Activated CD8-positive, alpha-beta memory T cell treated with anti-CD3 and anti-CD28 coated beads, Interleukin-2, amount 50 U/mL, for 24 hours (primary cell): Measurements from ENCODE around the gene TDRKH.
"Not testable (repeated sequence)": the region's sequence is repeated elsewhere in the genome, so short reads cannot be mapped to it uniquely, and the experiment has no call there.

Source experiments
- DNase-seq: peaks from one replicate; pipeline ENCODE4 v3.0.0-alpha.2; 2020; ENCODE audit errors: extremely low read depth

Gene TDRKH

GRCh38 chr1:151762941-151763921 lies 27.1 kb downstream of the TDRKH start, which contains the start of gene MRPL9:
Gene MRPL9, minus strand, starts transcription at chr1:151763496. Its CDS starts 17 bp downstream, at chr1:151763479.
- DNase-seq, result peak; percentile 66

- no peak for DNase-seq
Measured at GRCh38 chr1:151760597-151761385, 29.5 kb downstream of the TDRKH start.

DNA sequence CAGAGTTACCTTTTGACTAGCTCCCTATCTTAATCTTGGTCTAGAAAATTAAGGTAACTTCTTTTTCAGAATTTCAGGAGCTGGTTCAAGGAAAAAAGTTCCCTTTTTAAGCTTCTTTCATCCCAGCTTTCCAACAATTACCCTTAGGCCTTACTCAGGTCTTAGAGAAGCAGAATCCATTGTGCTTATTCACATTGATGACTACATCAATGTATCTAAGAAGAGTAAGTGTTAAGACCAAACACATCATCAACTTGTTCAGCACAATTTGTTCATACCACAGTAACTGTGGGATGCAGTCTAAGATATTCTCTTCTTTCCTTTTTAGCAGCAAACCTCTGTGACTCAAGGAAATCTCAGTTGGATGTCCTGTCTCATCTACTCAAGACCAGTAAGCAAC lies 31.1 kb downstream of the TDRKH start:
- no peak for DNase-seq

GRCh38 chr1:151756291-151756690 lies 34.0 kb downstream of the TDRKH start:
- DNase-seq, result no peak

GRCh38 chr1:151741516-151741915 lies 48.8 kb downstream of the TDRKH start:
- DNase-seq, result no peak

- DNase-seq, result no peak
Measured at GRCh38 chr1:151739590-151740355, 50.5 kb downstream of the TDRKH start.

DNA sequence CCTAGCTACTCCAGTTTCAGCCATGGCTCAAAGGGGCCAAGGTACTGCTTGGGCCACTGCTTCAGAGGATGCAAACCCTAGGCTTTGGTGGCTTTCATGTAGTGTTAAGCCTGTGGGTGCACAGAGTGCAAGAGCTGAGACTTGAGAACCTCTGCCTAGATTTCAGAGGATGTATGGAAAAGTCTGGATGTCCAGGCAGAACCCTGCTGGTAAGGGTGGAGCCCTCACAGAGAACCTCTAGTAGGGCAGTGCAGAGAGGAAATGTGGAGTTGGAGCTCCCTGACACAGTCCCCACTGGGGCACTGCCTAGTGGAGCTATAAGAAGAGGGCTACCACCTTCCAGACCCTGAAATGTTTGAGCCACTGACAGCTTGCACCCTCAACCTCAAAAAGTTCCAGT lies 52.8 kb downstream of the TDRKH start:
- no peak for DNase-seq

- DNase-seq, result no peak
Measured at GRCh38 chr1:151737026-151737425, 53.3 kb downstream of the TDRKH start.

GRCh38 chr1:151733995-151734394 lies 56.3 kb downstream of the TDRKH start:
- not testable (repeated sequence) for DNase-seq

DNA sequence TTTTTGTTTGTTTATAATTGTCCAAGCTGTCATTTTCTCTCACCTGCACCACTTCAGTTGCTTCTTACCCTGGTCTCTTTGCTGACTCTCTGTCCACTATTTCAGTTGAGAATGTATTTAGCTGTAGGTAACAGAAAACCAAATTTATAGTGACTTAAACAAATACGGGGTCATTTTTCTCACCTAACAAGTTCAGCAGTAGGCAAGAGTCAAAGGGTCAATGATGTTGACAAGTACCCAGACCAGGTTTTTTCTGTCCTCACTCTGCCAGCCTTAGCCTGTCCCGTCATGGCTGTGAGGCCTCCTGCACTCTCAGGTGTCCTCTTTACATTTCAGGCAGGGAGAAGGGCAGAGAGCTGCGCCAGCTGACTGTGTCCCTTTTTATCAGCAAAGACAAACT lies 57.2 kb downstream of the TDRKH start:
- no peak for DNase-seq

GRCh38 chr1:151729966-151730291 lies 60.4 kb downstream of the TDRKH start:
- DNase-seq, result no peak

DNA sequence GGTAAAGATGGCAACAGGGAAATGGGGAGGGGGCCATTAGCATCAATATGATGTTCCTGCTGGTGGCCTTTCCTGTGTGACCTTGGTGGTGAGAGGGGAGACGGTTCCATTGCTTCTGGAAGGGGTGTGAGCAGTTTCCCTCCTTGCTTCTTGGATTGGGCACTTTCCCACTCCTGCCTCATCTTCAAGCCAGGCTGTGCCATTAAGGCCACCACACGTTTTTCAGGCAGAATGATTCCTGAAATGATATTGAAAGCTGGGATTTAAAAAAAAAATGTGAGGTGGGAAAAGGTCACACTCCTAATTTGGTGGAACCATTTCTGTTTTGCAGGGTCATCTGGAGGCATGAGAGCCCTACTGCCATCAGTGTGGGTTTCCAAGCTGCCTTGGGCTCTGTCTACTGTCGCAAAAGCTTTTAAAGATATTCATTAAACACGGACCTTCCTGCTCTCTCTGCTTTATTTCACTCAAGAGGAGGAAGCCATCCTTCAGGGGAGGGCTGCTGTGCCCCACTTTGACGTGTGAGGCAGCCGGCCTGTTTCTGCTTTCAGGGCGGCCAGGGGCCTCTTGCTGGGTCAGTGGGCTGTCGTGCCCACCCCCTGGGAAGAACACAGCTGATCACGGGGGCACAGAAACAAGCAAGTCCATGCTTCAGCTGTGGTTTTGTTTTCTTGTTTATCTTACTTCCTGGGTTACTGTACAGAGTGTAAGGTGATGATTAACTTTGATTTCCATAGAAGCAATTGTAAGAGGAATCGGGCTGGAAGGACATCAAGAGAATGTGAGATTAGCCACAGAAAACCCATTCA lies 60.9 kb downstream of the TDRKH start:
- no peak for DNase-seq

DNA sequence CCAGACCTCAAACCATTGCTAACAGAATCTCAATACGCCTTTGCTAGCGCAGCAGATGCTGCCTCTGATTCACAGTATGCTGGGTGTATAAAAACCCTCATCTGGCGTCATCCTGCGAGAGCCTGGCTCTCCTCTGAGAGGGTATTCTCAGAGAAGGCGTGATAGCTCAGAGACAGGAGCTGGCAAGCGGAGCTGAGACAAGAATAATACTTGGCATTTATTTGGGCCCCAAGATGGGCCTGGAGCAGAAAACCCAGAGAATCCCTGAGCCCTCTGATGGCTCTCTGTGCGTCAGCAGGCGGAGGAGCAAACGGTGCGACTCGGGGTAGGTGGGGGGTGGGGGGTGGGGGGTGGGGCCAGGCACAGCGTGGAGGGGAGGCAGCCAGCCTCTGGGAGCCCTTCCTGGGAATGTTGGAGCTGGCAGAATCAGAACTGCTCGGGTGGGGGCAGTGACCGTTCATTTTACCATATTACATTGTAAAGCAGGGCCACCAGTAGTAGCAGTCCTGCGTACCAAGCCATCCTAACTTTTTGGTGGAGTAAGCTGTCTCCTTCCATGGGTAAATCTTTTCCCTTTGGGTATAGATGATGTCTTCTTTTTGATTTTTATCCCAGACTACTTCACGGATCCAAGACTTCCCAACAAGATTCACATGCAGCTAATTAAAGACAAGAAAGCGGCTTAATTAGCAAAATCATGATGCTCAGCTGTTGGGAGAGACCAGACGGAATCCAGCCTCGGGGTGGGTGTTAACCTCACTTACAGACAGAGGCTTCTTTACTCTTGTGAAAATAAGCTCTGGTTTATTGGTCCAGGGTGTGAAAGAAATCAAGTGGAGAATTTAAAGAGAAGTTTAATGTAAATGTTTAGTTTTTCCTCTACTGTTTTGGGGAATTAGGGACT lies 61.9 kb downstream of the TDRKH start:
- no peak for DNase-seq

GRCh38 chr1:151723726-151724370 lies 66.5 kb downstream of the TDRKH start:
- no peak for DNase-seq
